Neutrophil (primary cell): ENCODE results near the gene TJP3.

ENCODE experiments used
- H3K27ac ChIP-seq: fragments of 200-600 bp; sonication (generic); 2 replicates; pipeline ENCODE4 v1.5.1; 2016; ENCODE audit warnings: mild to moderate bottlenecking, moderate library complexity
- H3K27me3 ChIP-seq: fragments of 200-600 bp; sonication (generic); 2 replicates; pipeline ENCODE4 v1.6.0; 2016; ENCODE audit warnings: mild to moderate bottlenecking
- H3K36me3 ChIP-seq: fragments of 200-600 bp; sonication (generic); 2 replicates; pipeline ENCODE4 v1.5.1; 2017
- H3K4me1 ChIP-seq, 2 experiments: fragments of 200-600 bp in 1 of 2; sonication (generic) in 1 of 2; 1 replicate in 1 of 2; 2 replicates in 1 of 2; pipeline versions ENCODE4 v1.5.1 to v1.6.1; 2013 to 2016; ENCODE audit warnings: low read depth in 1 of 2, low read length in 1 of 2, mild to moderate bottlenecking in 1 of 2, moderate library complexity in 1 of 2; ENCODE audit not compliant: control insufficient read depth in 1 of 2, insufficient read depth in 1 of 2
- H3K4me3 ChIP-seq, 2 experiments: fragments of 200-600 bp in 1 of 2; sonication (generic) in 1 of 2; 1 replicate in 1 of 2; 2 replicates in 1 of 2; pipeline ENCODE4 v1.5.1; 2013 to 2016; ENCODE audit warnings: low read depth in 1 of 2, low read length in 1 of 2, mild to moderate bottlenecking in 1 of 2, moderate library complexity in 1 of 2
- H3K9me3 ChIP-seq: fragments of 200-600 bp; sonication (generic); 2 replicates; pipeline ENCODE4 v1.5.1; 2016
- CTCF ChIP-seq: fragments of 200-600 bp; sonication (generic); IDR thresholded peaks from 2 replicates; pipeline ENCODE4 v1.5.1; 2016; ENCODE audit warnings: antibody characterized with exemption

Gene TJP3

DNA sequence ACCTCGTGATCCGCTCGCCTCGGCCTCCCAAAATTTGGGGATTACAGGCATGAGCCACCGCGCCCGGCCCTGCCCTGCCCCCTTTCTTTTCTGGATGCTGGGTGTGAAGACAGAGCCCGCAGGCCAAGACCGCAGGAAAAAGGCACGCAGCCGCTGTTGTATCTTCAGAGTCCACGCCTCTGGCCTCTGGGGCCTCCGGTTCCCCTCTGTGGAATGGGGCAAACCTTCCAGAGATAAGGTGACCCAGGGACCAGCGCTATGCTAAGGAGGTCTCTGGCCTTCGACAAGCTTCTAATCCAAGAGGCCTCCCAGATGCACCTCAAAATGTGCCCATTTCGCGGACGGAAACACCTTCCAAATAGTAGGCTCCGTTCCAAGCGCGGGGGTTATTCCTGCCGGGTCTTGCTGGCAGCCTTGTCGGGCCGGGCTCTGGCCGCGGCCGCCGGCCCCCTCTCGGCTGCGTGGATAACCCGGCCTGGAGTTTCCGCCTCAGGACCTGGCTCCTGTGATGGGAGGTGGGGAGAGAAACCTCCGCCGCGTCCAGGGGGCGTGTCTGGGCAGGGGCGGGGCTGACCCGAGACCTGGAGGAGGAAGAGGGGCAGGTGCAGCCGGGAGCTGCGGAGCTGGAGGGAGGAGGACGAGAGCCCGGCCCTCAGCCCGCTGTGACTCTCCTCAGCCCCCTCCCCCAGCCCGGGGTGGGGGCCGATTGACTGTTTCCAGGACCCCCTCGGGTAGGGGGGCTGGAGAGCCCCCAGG lies 13.1 kb downstream of the TJP3 start:
- no peak overlapping the region for H3K27ac ChIP-seq
- no peaks in the 10 kb centered on the region for H3K9me3 ChIP-seq
- H3K4me3 ChIP-seq = no peak overlapping the region
- H3K27me3 ChIP-seq = peaks cover 79% of the 10 kb centered on the region
- no peaks in the 10 kb centered on the region for H3K36me3 ChIP-seq
- no peak for TF ChIP-seq CTCF
- H3K4me1 ChIP-seq = no peaks in the 10 kb centered on the region

DNA sequence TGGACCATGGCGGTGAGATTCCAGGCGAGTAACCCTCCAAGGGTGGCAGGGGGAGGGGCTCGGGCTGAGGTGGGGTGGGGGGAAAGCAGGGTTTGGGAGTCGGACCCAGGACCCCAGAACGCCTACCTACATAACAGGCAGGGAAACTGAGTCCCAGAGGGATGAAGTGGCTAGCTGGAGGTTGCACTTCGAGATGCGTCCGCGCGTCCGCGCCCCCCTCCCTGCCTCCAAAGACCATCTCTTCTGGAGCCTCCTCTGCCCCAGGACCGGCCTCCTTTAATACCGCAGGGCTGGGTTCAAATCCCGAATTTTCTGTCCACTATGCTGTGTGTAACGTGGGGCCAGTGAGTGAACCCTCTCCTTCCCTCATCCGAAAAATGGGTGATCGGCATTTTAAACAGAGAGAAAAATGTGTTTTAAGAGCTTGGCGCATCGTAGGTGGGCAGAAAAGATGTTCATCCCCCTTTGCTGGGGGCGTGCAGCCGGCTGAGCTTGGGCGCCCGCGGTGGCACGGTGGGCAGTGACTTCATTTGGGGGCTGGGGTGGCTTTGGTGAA lies 13.8 kb downstream of the TJP3 start:
- no peak overlapping the region for H3K27ac ChIP-seq
- no peaks in the 10 kb centered on the region for H3K9me3 ChIP-seq
- no peaks in the 10 kb centered on the region for H3K36me3 ChIP-seq
- TF ChIP-seq CTCF = no peak
- H3K4me3 ChIP-seq = no peak overlapping the region
- no peaks in the 10 kb centered on the region for H3K4me1 ChIP-seq
- peaks cover 80% of the 10 kb centered on the region for H3K27me3 ChIP-seq

GRCh38 chr19:3722443-3723109 lies 14.4 kb downstream of the TJP3 start:
- no peak overlapping the region for H3K4me3 ChIP-seq

GRCh38 chr19:3723110-3723488 lies 14.9 kb downstream of the TJP3 start:
- Histone ChIP-seq H3K27ac (no peak overlapping the region), H3K27me3 (peaks cover 80% of the 10 kb centered on the region), H3K4me3 (no peak overlapping the region), H3K9me3 (no peaks in the 10 kb centered on the region), H3K4me1 (no peaks in the 10 kb centered on the region), H3K36me3 (no peaks in the 10 kb centered on the region)
- no peak for TF ChIP-seq CTCF

More at GRCh38 chr19:3722443-3723109, 14.4 kb downstream of the TJP3 start:
- Histone ChIP-seq H3K9me3 (no peaks in the 10 kb centered on the region), H3K36me3 (no peaks in the 10 kb centered on the region), H3K27ac (no peak overlapping the region), H3K27me3 (peaks cover 80% of the 10 kb centered on the region), H3K4me1 (no peaks in the 10 kb centered on the region)
- TF ChIP-seq CTCF = no peak

- no peaks in the 10 kb centered on the region for H3K4me1 ChIP-seq
- H3K36me3 ChIP-seq = no peaks in the 10 kb centered on the region
- no peak overlapping the region for H3K4me3 ChIP-seq
- no peaks in the 10 kb centered on the region for H3K9me3 ChIP-seq
- TF ChIP-seq CTCF = no peak
- peaks cover 75% of the 10 kb centered on the region for H3K27me3 ChIP-seq
- no peak overlapping the region for H3K27ac ChIP-seq
These were observed 15.7 kb downstream of the TJP3 start for GRCh38 chr19:3723883-3724282.
